ENCODE data around the gene AMBRA1.
A peak's percentile ranks its signal among the peaks of the same experiment; 100 is the strongest.

AMBRA1 gene

GRCh38 chr11:46555267-46556054 is 38.4 kb downstream of the AMBRA1 start:
- Histone ChIP-seq H3K79me2 (peaks cover 25% of the 10 kb centered on the region), H3K9ac (no peak overlapping the region), H3K4me1 (peaks cover 15% of the 10 kb centered on the region), H3K4me3 (ENCODE audit: low read depth, low read length) (no peak overlapping the region), H2AFZ (no peak overlapping the region), H3K9me3 (ENCODE audit: control insufficient read depth, low read length) (no peaks in the 10 kb centered on the region), H3K27ac (peak overlapping the region; percentile 64), H3K4me2 (ENCODE audit: low read length) (no peak overlapping the region), H3K36me3 (ENCODE audit: control insufficient read depth, insufficient read depth, low read length) (no peaks in the 10 kb centered on the region), H3K27me3 (ENCODE audit: control insufficient read depth, insufficient read depth, low read length) (no peaks in the 10 kb centered on the region)
- TF ChIP-seq, protein P1, sequence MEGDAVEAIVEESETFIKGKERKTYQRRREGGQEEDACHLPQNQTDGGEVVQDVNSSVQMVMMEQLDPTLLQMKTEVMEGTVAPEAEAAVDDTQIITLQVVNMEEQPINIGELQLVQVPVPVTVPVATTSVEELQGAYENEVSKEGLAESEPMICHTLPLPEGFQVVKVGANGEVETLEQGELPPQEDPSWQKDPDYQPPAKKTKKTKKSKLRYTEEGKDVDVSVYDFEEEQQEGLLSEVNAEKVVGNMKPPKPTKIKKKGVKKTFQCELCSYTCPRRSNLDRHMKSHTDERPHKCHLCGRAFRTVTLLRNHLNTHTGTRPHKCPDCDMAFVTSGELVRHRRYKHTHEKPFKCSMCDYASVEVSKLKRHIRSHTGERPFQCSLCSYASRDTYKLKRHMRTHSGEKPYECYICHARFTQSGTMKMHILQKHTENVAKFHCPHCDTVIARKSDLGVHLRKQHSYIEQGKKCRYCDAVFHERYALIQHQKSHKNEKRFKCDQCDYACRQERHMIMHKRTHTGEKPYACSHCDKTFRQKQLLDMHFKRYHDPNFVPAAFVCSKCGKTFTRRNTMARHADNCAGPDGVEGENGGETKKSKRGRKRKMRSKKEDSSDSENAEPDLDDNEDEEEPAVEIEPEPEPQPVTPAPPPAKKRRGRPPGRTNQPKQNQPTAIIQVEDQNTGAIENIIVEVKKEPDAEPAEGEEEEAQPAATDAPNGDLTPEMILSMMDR (IDR thresholded peaks at IDR 0.05), result no peak

DNA sequence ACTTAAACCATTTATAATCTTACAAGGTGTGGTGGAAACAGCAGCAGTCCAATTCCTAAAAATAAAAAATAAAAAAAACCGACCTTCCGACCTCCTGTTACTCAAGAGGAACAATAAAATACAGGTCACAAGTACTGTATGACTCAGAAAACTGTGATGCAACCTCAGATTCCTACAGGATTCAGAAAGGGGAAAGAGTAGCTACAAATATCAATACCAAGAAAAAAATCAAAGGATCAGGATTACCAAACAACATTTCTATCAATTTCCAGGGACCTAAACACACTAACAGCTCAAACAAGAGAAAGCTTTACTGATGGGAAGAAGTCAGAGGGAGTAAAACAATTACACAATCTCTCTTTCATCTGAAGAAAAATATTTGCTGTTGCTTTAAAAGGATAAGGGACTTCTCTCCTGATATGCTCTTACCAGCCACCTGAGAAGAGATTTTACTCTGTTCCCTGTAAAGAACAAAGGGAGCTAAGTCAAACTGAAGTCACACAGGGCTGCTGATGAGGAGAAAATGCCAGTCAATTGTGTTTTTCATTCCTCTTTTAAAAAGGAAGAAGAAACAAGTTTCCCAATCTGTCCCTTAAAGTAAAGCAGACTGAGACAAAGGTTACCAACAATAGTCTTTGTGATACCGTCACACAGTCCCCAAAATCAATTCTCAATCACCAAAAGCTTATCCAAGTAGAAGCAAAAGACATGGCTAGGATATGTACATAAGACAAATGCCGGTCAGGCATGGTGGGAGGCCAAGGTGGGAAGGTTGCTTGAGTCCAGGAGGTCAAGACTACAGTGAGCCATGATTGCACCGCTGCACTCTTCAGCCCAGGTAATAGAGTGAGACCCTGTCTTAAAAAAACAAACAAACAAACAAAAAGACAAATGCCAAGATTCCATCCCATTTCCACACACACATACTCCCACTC is 39.3 kb downstream of the AMBRA1 start:
- no peak overlapping the region for H3K4me3 ChIP-seq (ENCODE audit: low read depth, low read length)
- TF ChIP-seq, protein P1 (IDR thresholded peaks at IDR 0.05), result no peak
- H2AFZ ChIP-seq, result no peak overlapping the region
- peaks cover 10% of the 10 kb centered on the region for H3K4me1 ChIP-seq
- H3K27me3 ChIP-seq (ENCODE audit: control insufficient read depth, insufficient read depth, low read length), result no peaks in the 10 kb centered on the region
- H3K79me2 ChIP-seq, result peaks cover 31% of the 10 kb centered on the region
- no peak overlapping the region for H3K9ac ChIP-seq
- H3K9me3 ChIP-seq (ENCODE audit: control insufficient read depth, low read length), result no peaks in the 10 kb centered on the region
- H3K4me2 ChIP-seq (ENCODE audit: low read length), result peak overlapping the region; percentile 30
- no peaks in the 10 kb centered on the region for H3K36me3 ChIP-seq (ENCODE audit: control insufficient read depth, insufficient read depth, low read length)
- H3K27ac ChIP-seq, result peak overlapping the region; percentile 64

DNA sequence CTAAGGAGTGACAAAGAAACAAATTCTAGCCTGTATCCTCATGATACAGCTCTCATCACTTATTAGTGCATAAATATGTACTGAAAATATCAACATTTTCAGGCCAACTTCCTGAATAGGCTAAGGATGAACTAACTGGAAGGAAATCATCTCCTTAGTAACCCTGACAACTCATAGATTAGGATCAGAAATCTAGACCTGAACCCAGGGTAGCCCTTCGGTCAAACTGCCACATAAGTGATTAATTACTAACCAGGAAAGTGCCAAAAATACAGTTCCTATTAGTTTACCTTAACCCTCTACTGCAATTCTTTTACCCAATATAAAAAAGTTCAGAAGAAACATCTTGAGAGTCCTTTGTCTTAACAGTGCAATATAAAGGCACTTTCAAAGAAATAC is 40.0 kb downstream of the AMBRA1 start:
- peaks cover 8% of the 10 kb centered on the region for H3K4me1 ChIP-seq
- no peak overlapping the region for H2AFZ ChIP-seq
- H3K27ac ChIP-seq, result peak overlapping the region; percentile 64
- no peaks in the 10 kb centered on the region for H3K9me3 ChIP-seq (ENCODE audit: control insufficient read depth, low read length)
- H3K27me3 ChIP-seq (ENCODE audit: control insufficient read depth, insufficient read depth, low read length), result no peaks in the 10 kb centered on the region
- TF ChIP-seq, protein P1 (IDR thresholded peaks at IDR 0.05), result no peak
- no peaks in the 10 kb centered on the region for H3K36me3 ChIP-seq (ENCODE audit: control insufficient read depth, insufficient read depth, low read length)
- peak overlapping the region; percentile 30 for H3K4me2 ChIP-seq (ENCODE audit: low read length)
- no peak overlapping the region for H3K9ac ChIP-seq
- H3K4me3 ChIP-seq (ENCODE audit: low read depth, low read length), result no peak overlapping the region
- H3K79me2 ChIP-seq, result peaks cover 29% of the 10 kb centered on the region

DNA sequence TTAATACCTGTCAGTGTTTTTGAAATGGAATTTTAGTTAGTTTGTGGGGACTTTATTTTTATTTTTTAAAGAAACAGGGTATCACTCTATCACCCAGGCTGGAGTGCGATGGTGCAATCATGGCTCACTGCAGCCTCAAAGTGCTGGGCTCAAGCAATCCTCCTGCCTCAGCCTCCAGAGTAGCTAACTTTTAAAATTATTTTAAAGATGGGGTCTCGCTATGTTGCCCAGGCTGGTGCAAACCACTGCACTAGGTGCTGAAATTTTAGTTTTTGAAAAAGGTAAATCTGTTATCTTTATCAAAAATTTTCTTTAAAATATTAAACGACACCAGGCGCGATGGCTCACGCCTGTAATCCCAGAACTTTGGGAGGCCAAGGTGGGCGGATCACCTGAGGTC is 42.6 kb downstream of the AMBRA1 start:
- TF ChIP-seq, protein P1 (IDR thresholded peaks at IDR 0.05), result no peak
- Histone ChIP-seq H3K9me3 (ENCODE audit: control insufficient read depth, low read length) (no peaks in the 10 kb centered on the region), H3K4me3 (ENCODE audit: low read depth, low read length) (no peak overlapping the region), H3K27ac (no peak overlapping the region), H3K4me2 (ENCODE audit: low read length) (no peak overlapping the region), H2AFZ (no peak overlapping the region), H3K4me1 (peaks cover 8% of the 10 kb centered on the region), H3K9ac (no peak overlapping the region), H3K36me3 (ENCODE audit: control insufficient read depth, insufficient read depth, low read length) (no peaks in the 10 kb centered on the region), H3K27me3 (ENCODE audit: control insufficient read depth, insufficient read depth, low read length) (no peaks in the 10 kb centered on the region), H3K79me2 (peaks cover 20% of the 10 kb centered on the region)
